Stomach (tissue), 4 donors: ENCODE measurements around the gene FBXO48.

ENCODE experiments used
- POLR2A ChIP-seq, 4 donors: fragments of 450-650 bp; IDR thresholded peaks; one replicate each; pipeline ENCODE4 v1.6.1; 2016; ENCODE audit warnings: antibody characterized with exemption in 4 of 4, control low read depth in 2 of 4, mild to moderate bottlenecking in 1 of 4, moderate library complexity in 1 of 4
- POLR2AphosphoS5 ChIP-seq, 3 donors: sonication (generic); formaldehyde crosslinking; IDR thresholded peaks; one replicate each; pipeline ENCODE4 v1.6.1; 2016; ENCODE audit warnings: antibody characterized with exemption in 3 of 3
- TF ChIP-seq, protein P1 (sequence below), 7 experiments: fragments of 450-650 bp in 4 of 7; fragments of 200-600 bp in 3 of 7; sonication (generic) in 3 of 7; IDR thresholded peaks; one replicate each; pipeline ENCODE4 v1.5.1; 2016 to 2019; ENCODE audit warnings: antibody characterized with exemption in 7 of 7, control low read depth in 2 of 7, mild to moderate bottlenecking in 1 of 7

GRCh38 chr2:68418855-68419254 lies 48.2 kb downstream of the FBXO48 start:
- TF ChIP-seq, protein P1, sequence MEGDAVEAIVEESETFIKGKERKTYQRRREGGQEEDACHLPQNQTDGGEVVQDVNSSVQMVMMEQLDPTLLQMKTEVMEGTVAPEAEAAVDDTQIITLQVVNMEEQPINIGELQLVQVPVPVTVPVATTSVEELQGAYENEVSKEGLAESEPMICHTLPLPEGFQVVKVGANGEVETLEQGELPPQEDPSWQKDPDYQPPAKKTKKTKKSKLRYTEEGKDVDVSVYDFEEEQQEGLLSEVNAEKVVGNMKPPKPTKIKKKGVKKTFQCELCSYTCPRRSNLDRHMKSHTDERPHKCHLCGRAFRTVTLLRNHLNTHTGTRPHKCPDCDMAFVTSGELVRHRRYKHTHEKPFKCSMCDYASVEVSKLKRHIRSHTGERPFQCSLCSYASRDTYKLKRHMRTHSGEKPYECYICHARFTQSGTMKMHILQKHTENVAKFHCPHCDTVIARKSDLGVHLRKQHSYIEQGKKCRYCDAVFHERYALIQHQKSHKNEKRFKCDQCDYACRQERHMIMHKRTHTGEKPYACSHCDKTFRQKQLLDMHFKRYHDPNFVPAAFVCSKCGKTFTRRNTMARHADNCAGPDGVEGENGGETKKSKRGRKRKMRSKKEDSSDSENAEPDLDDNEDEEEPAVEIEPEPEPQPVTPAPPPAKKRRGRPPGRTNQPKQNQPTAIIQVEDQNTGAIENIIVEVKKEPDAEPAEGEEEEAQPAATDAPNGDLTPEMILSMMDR (IDR thresholded peaks at IDR 0.05), result no peak
- TF ChIP-seq POLR2AphosphoS5 (IDR thresholded peaks at IDR 0.05) (no peak), POLR2A (IDR thresholded peaks at IDR 0.05) (no peak)
